Caki2 (cell line): ENCODE results near the gene CCDC138. TPM values are rescaled to one million over a fixed set of nuclear protein-coding genes. Genes with fewer than 3 reads are reported as not detected.
"Not testable (repeated sequence)": the region's sequence is repeated elsewhere in the genome, so short reads cannot be mapped to it uniquely, and the experiment has no call there.

Experiments used
- DNase-seq: peaks from one replicate; pipeline ENCODE4 v3.0.0-alpha.2; 2015; ENCODE audit warnings: low read depth
- in situ Hi-C: cut with HindIII; loops from 2 replicates; pipeline ENCODE4 v1.10.0; 2016; ENCODE audit warnings: low sequenced_read_pairs, low pct_unique_long_range_greater_than_20kb, mixed read lengths
- total RNA-seq: library from RNA; depleted of rRNA; stranded (reverse); fragments of >200 nt; shearing (Covaris generic); gene quantifications from 2 replicates; pipeline ENCODE4 v1.2.3, GENCODE V29; 2014; ENCODE audit warnings: low replicate concordance; rRNA removed

CCDC138 gene, protein sequence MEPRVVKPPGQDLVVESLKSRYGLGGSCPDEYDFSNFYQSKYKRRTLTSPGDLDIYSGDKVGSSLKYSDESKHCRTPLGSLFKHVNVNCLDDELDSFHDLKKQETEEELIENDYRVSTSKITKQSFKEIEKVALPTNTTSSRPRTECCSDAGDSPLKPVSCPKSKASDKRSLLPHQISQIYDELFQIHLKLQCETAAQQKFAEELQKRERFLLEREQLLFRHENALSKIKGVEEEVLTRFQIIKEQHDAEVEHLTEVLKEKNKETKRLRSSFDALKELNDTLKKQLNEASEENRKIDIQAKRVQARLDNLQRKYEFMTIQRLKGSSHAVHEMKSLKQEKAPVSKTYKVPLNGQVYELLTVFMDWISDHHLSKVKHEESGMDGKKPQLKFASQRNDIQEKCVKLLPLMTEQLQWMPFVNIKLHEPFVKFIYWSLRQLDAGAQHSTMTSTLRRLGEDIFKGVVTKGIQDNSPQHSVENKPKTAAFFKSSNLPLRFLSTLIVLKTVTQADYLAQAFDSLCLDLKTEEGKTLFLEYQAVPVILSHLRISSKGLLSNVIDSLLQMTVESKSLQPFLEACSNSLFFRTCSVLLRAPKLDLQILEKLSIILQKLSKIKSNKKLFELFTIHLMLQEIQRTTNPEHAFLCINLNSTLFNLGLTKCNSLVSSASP
- 11.8 and 13.1 TPM in 2 replicates for total RNA-seq

DNA sequence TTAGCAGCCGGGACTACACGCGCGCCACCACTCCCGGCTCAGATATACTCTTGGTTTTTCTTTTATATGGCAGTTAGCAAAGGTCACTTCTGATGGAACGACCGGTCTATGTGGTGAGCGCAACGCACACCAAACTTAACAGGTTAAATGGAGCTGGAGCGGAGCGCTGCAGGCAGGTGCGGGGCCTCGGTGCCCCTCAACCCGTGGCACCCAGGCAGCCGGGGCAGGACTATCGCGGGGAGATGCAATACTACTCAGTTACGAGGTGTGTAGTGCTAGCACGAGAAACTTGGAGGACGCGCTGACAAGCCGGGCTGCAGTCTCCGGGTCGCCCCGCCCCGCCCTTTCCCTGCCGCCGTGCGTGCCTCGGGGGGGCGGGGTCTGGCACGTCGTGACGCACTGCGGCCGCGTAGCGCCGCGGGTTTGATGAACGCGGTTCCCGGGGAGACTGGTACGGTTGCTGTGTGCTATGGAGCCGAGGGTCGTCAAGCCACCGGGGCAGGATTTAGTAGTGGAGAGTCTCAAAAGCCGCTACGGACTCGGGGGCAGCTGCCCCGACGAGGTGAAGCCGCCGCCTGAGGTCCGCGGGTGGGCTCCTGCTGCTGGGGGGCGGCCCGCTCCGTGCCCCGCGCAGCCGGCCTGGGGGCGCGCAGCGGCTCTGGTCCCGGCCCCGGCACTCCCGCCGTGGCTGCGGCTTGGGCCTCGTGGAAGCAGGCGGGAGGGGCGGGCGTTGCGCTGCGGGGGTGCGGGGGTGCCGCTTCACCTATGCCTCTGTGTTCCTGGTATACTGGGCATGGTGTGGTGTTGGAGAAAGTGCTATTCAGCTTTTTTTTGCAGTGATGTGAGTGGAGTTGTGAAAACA is at the start of gene CCDC138:
Gene CCDC138, plus strand, starts transcription at position 418 of the 862 bp plus-strand sequence. Its CDS starts 52 bp downstream, at position 470.
- DNase-seq, result peak; percentile 86
- in situ Hi-C loops, result no loop called here

DNA sequence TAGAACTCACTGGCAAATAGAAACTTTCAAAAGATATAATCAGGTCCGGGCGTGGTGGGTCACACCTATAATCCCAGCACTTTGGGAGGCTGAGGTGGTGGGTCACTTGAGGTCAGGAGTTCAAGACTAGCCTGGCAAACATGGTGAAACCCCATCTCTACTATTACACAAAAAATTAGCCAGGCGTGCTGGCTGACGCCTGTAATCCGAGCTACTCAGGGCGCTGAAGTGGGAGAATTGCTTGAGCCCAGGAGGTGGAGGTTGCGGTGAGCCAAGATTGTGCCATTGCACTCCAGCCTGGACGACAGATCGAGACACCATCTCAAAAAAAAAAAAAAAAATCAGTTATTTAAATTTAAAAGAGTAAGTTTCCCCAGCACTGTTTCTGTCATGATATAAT is 28.6 kb upstream of the CCDC138 start:
- in situ Hi-C loops, result not testable (repeated sequence)

DNA sequence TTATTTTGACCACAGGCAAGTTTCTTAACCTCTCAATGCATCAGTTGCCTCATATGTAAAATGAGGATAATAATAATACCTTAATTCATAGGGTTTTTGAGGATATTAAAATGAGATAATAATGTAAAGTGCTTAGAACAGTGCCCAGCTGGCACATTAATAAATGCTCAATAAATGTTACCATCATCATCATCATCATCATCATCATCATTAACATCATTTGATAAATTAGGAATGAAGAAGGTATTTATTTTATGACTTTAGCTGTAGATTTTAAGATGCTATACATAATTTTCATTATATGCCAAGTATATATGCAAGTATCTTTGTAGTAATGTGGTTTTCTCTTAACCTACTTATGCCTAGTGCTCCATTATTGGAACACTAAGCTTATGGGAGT is 24.0 kb upstream of the CCDC138 start:
- in situ Hi-C loops, result not testable (repeated sequence)

More for the DNA sequence above, 28.6 kb upstream of the CCDC138 start:
- DNase-seq, result not testable (repeated sequence)

DNA sequence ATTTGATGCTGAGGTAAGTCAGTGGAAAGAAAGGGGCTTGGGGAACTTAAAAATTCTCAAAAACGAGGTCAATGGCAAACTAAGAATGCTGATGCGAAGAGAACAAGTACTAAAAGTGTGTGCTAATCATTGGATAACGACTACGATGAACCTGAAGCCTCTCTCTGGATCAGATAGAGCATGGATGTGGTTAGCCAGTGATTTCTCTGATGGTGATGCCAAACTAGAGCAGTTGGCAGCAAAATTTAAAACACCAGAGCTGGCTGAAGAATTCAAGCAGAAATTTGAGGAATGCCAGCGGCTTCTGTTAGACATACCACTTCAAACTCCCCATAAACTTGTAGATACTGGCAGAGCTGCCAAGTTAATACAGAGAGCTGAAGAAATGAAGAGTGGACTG is 19.9 kb upstream of the CCDC138 start:
- in situ Hi-C loops, result not testable (repeated sequence)

More for the DNA sequence above, 24.0 kb upstream of the CCDC138 start:
- not testable (repeated sequence) for DNase-seq

DNA sequence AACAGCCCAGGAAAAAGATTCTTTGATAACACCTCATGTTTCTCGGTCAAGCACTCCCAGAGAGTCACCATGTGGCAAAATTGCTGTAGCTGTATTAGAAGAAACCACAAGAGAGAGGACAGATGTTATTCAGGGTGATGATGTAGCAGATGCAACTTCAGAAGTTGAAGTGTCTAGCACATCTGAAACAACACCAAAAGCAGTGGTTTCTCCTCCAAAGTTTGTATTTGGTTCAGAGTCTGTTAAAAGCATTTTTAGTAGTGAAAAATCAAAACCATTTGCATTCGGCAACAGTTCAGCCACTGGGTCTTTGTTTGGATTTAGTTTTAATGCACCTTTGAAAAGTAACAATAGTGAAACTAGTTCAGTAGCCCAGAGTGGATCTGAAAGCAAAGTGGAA is 18.7 kb upstream of the CCDC138 start:
- DNase-seq, in situ Hi-C loops: not testable (repeated sequence)

More for the DNA sequence above, 19.9 kb upstream of the CCDC138 start:
- DNase-seq, result not testable (repeated sequence)

DNA sequence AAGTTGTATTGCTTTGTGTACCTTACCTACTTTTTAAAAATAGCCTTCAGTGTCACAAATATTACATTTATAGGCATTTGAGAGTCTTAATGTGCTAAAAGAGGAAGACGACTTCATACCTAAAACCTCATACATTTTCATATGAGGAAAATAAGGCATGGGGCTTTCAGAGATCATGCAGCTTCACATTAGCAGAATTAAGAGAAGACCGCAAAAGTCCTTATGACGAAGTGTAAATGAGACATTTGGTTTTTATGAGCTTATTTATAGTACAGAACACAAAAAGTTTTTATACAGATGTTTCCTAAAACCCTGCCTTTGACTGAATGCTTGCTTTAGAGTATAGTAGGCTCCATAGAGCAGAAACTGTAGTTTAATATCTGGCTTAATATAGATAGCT is 10.1 kb upstream of the CCDC138 start:
- DNase-seq, result no peak
- in situ Hi-C loops, result no loop called here

DNA sequence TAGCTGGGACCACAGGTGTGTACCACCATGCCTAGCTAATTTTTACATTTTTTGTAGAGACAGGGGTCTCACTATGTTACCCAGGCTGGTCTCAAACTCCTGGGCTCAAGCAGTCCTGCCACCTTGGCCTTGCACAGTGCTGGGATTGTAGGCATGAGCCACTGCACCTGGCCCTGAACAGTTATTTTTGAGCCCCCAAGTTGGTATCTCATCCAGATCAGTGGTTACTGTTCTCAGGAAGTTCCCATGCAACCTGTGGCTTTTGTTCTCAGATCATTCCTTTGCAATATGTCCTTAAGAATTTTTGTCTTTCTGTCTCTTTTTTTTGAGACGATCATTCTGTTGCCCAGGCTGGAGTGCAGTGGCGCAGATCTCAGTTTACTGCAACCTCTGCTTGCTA is 7.7 kb upstream of the CCDC138 start:
- no peak for DNase-seq
- in situ Hi-C loops, result no loop called here

DNA sequence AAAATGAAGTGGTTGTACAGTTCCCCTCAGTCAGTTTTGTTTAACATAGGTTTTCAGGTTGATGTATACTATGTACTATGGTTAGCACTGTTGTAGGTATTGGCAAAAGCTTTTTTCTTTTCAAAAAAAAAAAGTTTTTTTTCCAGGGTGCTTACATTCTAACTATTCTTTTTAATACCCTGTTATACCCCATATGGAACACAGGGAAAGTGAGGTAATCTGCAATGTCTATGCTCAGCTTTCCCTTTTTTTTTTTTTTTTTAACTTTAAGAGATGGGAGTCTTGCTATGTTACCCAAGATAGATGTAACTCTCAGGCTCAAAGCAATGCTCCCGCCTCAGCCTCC is 590 bp upstream of the CCDC138 start:
- in situ Hi-C loops, result no loop called here
- DNase-seq, result no peak

DNA sequence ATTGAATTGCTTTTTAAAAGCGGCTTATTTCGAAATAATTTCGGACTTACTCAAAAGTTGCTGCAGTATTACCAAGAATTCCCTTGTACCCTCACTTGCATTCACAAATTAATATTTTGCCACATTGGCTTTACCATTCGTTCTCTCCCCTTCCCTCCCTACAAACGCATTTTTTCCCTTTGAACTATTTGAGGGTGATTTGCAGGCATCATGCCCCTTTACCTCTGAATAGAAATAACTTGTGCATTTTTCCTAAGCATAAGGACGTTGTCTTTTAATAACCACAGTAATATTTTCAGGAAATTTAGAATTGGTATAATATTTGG is 608 bp downstream of the CCDC138 start:
- in situ Hi-C loops, result no loop called here
- DNase-seq, result no peak

DNA sequence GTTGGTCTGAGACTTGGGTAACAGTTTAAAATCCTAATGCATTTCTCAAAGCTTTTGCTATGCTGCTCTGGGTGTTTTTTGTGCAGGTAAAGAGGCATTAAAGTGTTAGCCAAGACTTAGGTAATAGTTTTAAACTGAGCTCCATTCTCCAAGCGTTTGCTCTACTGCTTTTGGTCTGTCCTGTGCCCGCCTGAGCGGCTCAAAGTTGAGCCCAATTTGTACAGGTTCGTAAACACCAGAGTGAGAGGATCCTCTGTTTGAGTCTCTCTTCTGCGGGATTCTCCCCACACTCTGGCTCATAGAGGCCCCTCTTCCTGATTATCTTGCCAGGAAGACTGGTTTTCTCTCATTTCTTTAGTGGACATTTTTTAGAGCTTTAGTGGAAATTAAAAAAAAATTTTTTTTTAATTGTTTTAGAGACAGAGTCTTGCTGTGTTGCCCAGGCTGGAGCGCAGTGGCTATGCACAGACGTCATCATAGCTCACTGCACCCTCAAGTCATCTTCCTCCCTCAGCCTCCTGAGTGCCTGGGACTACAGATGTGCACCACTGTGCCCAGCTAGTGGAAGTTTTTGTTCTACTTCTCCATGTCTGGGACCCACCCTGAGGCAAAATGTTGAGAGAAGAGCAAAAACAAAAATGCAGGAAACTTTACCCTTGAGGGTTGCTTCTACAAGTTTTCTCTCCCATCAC is 16.6 kb downstream of the CCDC138 start:
- no peak for DNase-seq
- in situ Hi-C loops, result no loop called here

DNA sequence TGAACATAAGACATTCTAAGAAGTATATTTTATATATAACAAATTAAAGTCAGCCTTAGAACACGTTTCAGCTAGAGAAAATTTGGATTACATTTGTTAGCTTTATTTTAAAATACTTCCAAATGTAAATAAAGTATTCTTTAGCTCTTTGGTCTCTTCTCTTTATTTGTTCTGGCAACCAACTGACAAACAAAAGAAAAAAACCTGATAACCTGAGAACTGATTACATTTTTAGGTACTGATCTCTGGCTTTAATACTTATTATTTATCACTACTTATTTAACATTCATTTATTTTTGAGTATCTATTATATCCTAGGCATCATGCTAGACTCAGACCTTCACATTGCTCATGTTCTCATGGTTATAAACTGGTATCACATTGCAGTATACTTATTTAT is 18.5 kb downstream of the CCDC138 start:
- in situ Hi-C loops, result no loop called here
- DNase-seq, result no peak

DNA sequence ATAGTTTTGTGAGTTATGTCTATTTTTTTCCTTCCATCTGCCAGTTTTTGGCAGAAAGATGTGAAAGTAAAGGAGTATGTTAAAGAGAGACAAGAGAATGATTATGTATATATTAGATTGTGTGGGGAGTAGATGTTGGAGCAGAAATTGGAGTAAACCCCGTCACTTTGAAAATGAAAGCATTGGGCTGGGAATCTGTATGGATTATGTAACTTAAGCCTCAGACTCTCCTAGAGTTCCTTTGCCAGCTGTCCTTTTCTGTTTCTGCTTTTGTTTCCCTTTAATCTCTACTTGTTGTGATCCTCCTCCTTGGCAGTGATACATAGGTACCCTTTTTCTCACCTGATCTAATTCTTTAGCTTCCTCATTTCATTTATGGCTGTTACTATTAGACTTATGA is 19.2 kb downstream of the CCDC138 start:
- no peak for DNase-seq
- in situ Hi-C loops, result no loop called here

DNA sequence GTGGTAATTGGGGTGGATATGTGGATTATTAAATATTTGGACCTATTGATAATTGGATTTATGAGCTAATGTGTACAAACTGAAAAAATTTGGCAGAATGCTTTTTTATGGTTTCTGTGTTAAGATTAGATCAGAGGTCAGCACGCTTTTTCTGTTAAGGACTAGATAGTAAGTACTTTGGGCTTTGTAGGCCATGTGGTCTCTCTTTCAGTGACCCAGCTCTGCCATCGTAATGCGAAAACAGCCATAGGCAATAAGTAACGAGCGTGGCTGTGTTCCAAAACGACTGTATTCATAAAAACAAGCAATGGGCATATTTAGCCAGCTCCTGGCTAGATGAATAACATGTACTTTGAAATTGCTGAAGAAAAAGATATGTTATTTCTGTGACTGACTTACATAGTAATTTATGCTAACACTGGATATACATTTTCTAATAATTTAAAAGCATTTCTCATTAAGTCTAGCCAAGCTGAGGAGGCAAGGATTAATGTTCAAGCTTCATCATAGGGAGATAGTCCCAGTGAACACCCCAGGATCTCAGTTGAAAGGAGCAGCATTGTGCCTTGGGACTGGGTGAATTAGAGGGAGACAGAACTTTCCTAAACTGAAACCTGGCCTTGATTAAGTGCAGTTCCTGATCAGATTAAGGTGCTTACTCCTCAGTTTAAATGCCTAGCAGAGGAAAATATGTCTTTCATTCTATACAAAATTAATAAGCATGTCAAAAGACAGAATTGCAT is 20.0 kb downstream of the CCDC138 start:
- in situ Hi-C loops, result no loop called here
- DNase-seq, result no peak

DNA sequence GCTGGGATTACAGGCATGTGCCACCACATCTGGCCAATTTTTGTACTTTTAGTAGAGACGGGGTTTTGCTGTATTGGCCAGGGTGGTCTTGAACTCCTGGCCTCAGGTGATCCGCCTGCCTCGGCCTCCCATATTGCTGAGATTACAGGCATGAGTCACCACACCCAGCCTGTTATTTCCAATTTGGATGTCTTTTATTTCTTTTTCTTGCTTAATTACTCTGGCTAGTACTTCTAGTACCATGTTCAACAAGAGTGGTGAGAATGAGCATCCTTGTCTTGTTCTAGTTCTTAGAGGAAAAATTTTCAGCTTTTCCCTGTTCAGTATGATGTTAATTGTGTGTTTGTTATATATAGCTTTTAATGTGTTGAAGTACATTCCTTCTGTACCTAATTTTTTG is 23.4 kb downstream of the CCDC138 start:
- in situ Hi-C loops, result no loop called here
- DNase-seq, result no peak

DNA sequence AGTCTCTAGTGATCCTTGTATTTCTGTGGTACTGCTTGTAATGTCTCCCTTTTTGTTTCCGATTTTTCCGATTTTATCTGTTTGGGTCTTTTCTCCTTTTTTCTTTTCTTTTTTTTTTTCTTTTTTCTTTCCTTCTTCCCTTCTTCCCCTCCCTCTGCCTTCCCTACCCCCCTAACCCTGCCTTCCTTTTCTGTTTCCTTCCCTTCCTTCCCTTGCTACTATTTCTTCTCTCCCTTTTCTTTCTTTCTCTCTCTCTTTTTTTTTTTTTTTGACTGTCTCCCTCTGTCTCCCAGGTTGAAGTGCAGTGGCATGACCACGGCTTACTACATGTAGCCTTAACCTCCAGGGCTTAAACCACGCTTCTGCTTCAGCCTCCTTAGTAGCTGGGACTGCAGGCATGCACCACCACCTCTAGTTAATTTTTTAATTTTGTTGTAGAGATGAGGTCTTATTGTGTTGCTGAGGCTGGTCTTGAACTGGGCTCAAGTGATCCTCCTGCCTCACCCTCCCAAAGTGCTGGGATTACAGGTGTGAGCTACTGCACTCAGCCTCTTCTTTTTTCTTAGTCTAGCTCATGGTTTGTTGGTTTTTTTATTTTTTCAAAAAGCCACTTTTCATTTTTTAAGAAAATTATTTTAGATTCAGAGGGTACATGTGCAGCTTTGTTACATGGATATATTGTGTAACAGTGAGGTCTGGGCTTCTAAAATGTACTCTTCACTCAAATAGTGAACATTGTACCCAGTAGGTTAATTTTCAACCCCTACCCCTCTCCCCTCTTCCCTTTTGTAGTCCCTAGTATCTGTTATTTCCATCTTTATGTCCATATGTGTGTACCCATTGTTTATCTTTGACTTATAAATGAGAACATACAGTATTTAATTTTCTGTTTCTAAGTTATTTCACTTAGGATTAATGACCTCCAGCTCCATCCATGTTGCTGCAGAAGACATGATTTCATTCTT is 24.7 kb downstream of the CCDC138 start:
- no peak for DNase-seq
- in situ Hi-C loops, result no loop called here

DNA sequence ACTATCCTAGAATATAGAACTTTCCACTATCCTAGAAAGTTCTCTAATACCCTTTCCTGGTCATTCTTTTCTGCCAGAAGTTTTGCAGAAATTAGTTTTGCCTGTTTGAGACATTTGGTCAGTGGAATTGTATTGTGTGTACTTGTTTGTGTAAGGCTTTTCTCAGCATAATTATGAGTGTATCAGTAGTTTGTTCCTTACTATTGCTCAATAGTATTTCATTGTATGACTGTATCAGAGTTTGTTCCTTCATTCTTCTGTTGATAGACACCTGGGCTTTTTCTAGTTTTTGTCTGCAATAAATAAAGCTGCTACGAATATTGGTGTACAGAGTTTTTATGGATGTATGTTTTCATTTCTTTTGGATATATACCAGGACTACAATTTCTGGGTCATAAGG is 27.2 kb downstream of the CCDC138 start:
- in situ Hi-C loops, result no loop called here
- no peak for DNase-seq

DNA sequence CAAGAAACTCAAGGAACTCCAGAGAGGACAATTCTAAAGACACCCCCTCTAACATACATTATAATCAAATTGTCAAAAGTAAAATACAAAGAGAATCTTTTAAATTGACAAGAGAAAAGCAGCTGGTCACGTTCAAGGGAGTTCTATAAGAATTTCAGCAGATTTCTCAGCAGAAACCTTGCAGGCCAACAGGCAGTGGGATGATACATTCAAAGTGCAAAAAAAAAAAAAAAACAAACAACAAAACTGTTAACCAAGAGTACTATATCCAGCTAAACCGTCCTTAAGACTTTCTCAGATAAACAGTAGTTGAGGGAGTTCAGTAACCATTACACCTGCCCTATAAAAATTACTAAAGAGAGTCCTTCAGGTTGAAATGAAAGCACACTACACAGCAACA is 33.9 kb downstream of the CCDC138 start:
- in situ Hi-C loops, result no loop called here
- no peak for DNase-seq
